Measurements from ENCODE around the gene SLC22A5.

DNA sequence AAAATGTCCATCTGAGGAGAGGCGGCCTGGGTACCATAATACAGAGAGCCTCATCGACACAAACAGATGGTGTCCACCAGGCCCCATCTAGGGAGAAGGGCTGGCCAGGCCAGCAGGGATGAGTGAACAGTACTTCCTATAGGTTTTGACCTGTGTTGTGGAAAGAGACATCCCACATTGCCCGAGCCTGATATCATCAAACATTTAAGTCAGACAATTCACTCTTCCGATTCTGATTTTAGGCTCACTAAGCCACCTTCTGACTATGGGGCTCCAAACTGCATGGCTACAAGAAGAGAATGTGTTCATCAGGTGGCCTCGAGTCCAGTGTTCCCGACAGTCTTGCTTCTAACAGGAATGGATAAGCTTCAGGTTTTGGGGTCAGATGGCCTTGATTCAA is 38.9 kb downstream of the SLC22A5 start:
- TF ChIP-seq, protein P1, sequence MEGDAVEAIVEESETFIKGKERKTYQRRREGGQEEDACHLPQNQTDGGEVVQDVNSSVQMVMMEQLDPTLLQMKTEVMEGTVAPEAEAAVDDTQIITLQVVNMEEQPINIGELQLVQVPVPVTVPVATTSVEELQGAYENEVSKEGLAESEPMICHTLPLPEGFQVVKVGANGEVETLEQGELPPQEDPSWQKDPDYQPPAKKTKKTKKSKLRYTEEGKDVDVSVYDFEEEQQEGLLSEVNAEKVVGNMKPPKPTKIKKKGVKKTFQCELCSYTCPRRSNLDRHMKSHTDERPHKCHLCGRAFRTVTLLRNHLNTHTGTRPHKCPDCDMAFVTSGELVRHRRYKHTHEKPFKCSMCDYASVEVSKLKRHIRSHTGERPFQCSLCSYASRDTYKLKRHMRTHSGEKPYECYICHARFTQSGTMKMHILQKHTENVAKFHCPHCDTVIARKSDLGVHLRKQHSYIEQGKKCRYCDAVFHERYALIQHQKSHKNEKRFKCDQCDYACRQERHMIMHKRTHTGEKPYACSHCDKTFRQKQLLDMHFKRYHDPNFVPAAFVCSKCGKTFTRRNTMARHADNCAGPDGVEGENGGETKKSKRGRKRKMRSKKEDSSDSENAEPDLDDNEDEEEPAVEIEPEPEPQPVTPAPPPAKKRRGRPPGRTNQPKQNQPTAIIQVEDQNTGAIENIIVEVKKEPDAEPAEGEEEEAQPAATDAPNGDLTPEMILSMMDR (optimal IDR thresholded peaks at IDR 0.05 in 1 of 3, IDR thresholded peaks at IDR 0.05 in 1 of 3, conservative IDR thresholded peaks at IDR 0.05 in 1 of 3; ENCODE audit: extremely low read depth in 1 of 3, insufficient read depth in 2 of 3, low read length in 3 of 3), result no peak
- no peak for TF ChIP-seq EZH2 (IDR thresholded peaks at IDR 0.05; ENCODE audit: low read length)

All from keratinocyte (primary cell).